ENCODE results near the gene DNAI1. TPM values are rescaled to one million over a fixed set of nuclear protein-coding genes. Genes with fewer than 3 reads are reported as not detected.

The DNAI1 gene
- total and polyA plus RNA-seq, 2 experiments from 2014 or later: 0.57 TPM; not detected in 1

DNA sequence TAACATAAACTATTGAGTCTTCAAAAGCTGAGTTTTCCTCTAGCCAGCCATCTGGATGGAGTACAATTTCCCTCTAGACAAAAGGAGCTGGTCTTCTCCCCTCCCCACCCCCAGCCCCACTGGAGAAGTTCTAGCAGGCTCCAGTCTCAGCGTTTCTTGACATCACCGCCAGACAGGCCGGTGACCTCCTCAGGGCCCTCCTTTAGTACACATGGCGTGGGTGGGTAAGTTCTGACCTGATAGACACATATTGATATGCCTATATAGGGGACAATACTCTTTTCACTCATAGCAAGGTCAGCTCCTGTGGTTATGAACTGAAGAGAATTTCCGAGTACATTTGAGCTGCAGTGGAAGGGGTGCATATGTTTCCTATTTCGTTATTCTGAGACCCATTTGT is 27.2 kb downstream of the DNAI1 start:
- WGBS (ENCODE audit: low lambda C conversion rate, missing lambda C conversion rate): 76% methylated on average over 6 of the region's 6 CpGs
- no peak for DNase-seq (ENCODE audit: low spot score)
- H3K9me2 ChIP-seq (replicated peaks; ENCODE audit: insufficient read depth): no peaks in the 10 kb centered on the region
- TF ChIP-seq, protein P1, sequence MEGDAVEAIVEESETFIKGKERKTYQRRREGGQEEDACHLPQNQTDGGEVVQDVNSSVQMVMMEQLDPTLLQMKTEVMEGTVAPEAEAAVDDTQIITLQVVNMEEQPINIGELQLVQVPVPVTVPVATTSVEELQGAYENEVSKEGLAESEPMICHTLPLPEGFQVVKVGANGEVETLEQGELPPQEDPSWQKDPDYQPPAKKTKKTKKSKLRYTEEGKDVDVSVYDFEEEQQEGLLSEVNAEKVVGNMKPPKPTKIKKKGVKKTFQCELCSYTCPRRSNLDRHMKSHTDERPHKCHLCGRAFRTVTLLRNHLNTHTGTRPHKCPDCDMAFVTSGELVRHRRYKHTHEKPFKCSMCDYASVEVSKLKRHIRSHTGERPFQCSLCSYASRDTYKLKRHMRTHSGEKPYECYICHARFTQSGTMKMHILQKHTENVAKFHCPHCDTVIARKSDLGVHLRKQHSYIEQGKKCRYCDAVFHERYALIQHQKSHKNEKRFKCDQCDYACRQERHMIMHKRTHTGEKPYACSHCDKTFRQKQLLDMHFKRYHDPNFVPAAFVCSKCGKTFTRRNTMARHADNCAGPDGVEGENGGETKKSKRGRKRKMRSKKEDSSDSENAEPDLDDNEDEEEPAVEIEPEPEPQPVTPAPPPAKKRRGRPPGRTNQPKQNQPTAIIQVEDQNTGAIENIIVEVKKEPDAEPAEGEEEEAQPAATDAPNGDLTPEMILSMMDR (IDR thresholded peaks at IDR 0.05; ENCODE audit: poor library complexity): no peak
- TF ChIP-seq EZH2 (IDR thresholded peaks at IDR 0.05; ENCODE audit: borderline replicate concordance) (no peak), EZH2phosphoT487 (IDR thresholded peaks at IDR 0.05; ENCODE audit: low read depth, severe bottlenecking, unreplicated experiment) (no peak)
- no peaks in the 10 kb centered on the region for H4K20me1 ChIP-seq (ENCODE audit: insufficient read depth, poor library complexity, severe bottlenecking)
- no peak overlapping the region for H3K4me2 ChIP-seq
- no peak overlapping the region for H3K4me3 ChIP-seq
- H3K36me3 ChIP-seq (replicated peaks; ENCODE audit: insufficient read depth, low read depth): no peaks in the 10 kb centered on the region
- H3K79me2 ChIP-seq: no peaks in the 10 kb centered on the region
- peaks cover 15% of the 10 kb centered on the region for H3K27me3 ChIP-seq
- no peaks in the 10 kb centered on the region for H3K4me1 ChIP-seq (ENCODE audit: insufficient read depth)
- no peaks in the 10 kb centered on the region for H3K9me3 ChIP-seq (ENCODE audit: low read depth)
- no peak overlapping the region for H2AFZ ChIP-seq
- no peak overlapping the region for H3K27ac ChIP-seq

DNA sequence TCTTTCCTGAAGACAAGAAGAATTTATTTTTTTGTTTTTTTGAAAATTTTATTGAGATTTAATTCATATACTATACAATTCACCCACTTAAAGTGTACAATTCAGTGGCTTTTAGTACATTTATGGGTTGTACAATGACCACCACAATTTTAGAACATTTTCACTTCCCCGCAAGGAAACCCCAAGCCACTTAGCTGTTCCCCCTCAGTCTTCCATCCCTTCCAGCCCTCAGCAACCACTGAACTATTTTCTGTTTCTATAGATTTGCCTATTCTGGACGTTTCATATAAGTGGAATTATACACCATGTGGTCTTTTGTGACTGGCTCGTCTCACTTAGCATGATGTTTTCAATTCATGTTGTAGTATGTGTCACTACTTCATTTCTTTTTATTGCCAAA is 28.0 kb downstream of the DNAI1 start:
- Histone ChIP-seq H2AFZ (no peak overlapping the region), H3K27me3 (peaks cover 15% of the 10 kb centered on the region), H3K9me2 (replicated peaks; ENCODE audit: insufficient read depth) (no peaks in the 10 kb centered on the region), H3K79me2 (no peaks in the 10 kb centered on the region), H3K4me3 (no peak overlapping the region), H4K20me1 (ENCODE audit: insufficient read depth, poor library complexity, severe bottlenecking) (no peaks in the 10 kb centered on the region), H3K4me1 (ENCODE audit: insufficient read depth) (no peaks in the 10 kb centered on the region), H3K36me3 (replicated peaks; ENCODE audit: insufficient read depth, low read depth) (no peaks in the 10 kb centered on the region), H3K4me2 (no peak overlapping the region), H3K9me3 (ENCODE audit: low read depth) (no peaks in the 10 kb centered on the region), H3K27ac (no peak overlapping the region)
- DNase-seq (ENCODE audit: low spot score): no peak
- WGBS (ENCODE audit: low lambda C conversion rate, missing lambda C conversion rate): 83% methylated on average over 3 of the region's 3 CpGs
- TF ChIP-seq EZH2 (IDR thresholded peaks at IDR 0.05; ENCODE audit: borderline replicate concordance) (no peak), EZH2phosphoT487 (IDR thresholded peaks at IDR 0.05; ENCODE audit: low read depth, severe bottlenecking, unreplicated experiment) (no peak)
- TF ChIP-seq, protein P1 (IDR thresholded peaks at IDR 0.05; ENCODE audit: poor library complexity): no peak

DNA sequence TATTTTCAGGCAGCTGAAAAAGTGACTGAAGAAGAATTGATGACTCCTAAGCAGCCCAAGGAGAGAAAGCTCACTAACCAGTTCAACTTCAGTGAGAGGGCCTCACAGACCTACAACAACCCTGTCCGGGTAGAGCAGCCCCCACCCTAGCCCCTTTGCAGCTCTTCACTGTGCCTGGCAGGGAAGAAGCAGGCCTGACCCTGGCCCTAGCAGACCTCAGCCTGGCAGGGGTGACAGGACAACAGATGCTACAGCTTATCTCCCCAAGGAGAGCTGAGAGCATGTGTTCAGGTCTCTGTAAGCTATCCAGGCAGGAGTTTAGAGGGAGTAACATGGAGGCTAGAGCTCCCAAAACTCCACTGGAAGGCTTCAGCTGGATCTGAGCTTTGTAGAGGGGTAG is 31.8 kb downstream of the DNAI1 start:
- no peak for DNase-seq (ENCODE audit: low spot score)
- H3K4me3 ChIP-seq: no peak overlapping the region

More for the DNA sequence above, 31.8 kb downstream of the DNAI1 start:
- no peaks in the 10 kb centered on the region for H3K4me1 ChIP-seq (ENCODE audit: insufficient read depth)
- H3K9me2 ChIP-seq (replicated peaks; ENCODE audit: insufficient read depth): no peaks in the 10 kb centered on the region
- no peak overlapping the region for H3K27ac ChIP-seq
- no peak for TF ChIP-seq EZH2 (IDR thresholded peaks at IDR 0.05; ENCODE audit: borderline replicate concordance)
- TF ChIP-seq, protein P1 (IDR thresholded peaks at IDR 0.05; ENCODE audit: poor library complexity): no peak
- TF ChIP-seq EZH2phosphoT487 (IDR thresholded peaks at IDR 0.05; ENCODE audit: low read depth, severe bottlenecking, unreplicated experiment): no peak
- no peaks in the 10 kb centered on the region for H3K79me2 ChIP-seq
- H4K20me1 ChIP-seq (ENCODE audit: insufficient read depth, poor library complexity, severe bottlenecking): no peaks in the 10 kb centered on the region
- no peaks in the 10 kb centered on the region for H3K36me3 ChIP-seq (replicated peaks; ENCODE audit: insufficient read depth, low read depth)
- H3K27me3 ChIP-seq: peaks cover 15% of the 10 kb centered on the region
- H3K9me3 ChIP-seq (ENCODE audit: low read depth): no peaks in the 10 kb centered on the region
- 74% methylated on average over 1 of the region's 1 CpG for WGBS (ENCODE audit: low lambda C conversion rate, missing lambda C conversion rate)
- H3K4me2 ChIP-seq: no peak overlapping the region
- no peak overlapping the region for H2AFZ ChIP-seq

All from hepatocyte (in vitro differentiated cells).